Measurements from ENCODE around the gene DNAL1.

Gene DNAL1

GRCh38 chr14:73662487-73662943 is 17.7 kb downstream of the DNAL1 start:
- no peaks in the 10 kb centered on the region for H3K9me3 ChIP-seq (ENCODE audit: insufficient read depth, low read length, severe bottlenecking)
- H3K79me2 ChIP-seq (ENCODE audit: insufficient read depth, low read length) = no peaks in the 10 kb centered on the region
- no peak overlapping the region for H3K4me2 ChIP-seq (ENCODE audit: insufficient read depth, low read length)
- H3K27me3 ChIP-seq (ENCODE audit: insufficient read depth, low read length, poor library complexity) = no peaks in the 10 kb centered on the region
- no peak overlapping the region for H3K27ac ChIP-seq (ENCODE audit: low read length)
- ATAC-seq (ENCODE audit: insufficient read depth, low read depth) (no peak), DNase-seq (no peak)
- H3K36me3 ChIP-seq (ENCODE audit: insufficient read depth, low read length) = peaks cover 5% of the 10 kb centered on the region; the same call in 1 of the 2 replicates
- H2AFZ ChIP-seq (ENCODE audit: low read depth, low read length) = no peak overlapping the region
- H3K4me3 ChIP-seq (ENCODE audit: low read depth in 1 of 2, low read length in 2 of 2) = no peak overlapping the region
- no peak for TF ChIP-seq EZH2 (IDR thresholded peaks at IDR 0.05; ENCODE audit: borderline replicate concordance, low read depth, low read length, severe bottlenecking)
- TF ChIP-seq CTCF (IDR thresholded peaks at IDR 0.05; ENCODE audit: borderline replicate concordance, extremely low read depth, low read length, poor library complexity, severe bottlenecking) = no peak
- H4K20me1 ChIP-seq (ENCODE audit: insufficient read depth, low read length) = no peaks in the 10 kb centered on the region
- no peak overlapping the region for H3K9ac ChIP-seq (ENCODE audit: low read depth, low read length)
- H3K4me1 ChIP-seq (ENCODE audit: insufficient read depth, low read length) = no peaks in the 10 kb centered on the region

GRCh38 chr14:73663548-73664212 is 18.9 kb downstream of the DNAL1 start:
- no peak for ATAC-seq (ENCODE audit: insufficient read depth, low read depth)
- Histone ChIP-seq H3K27ac (ENCODE audit: low read length) (no peak overlapping the region), H4K20me1 (ENCODE audit: insufficient read depth, low read length) (no peaks in the 10 kb centered on the region), H3K4me3 (ENCODE audit: low read depth in 1 of 2, low read length in 2 of 2) (no peak overlapping the region), H3K36me3 (ENCODE audit: insufficient read depth, low read length) (peaks cover 5% of the 10 kb centered on the region; the same call in 1 of the 2 replicates), H2AFZ (ENCODE audit: low read depth, low read length) (no peak overlapping the region), H3K9me3 (ENCODE audit: insufficient read depth, low read length, severe bottlenecking) (no peaks in the 10 kb centered on the region), H3K4me2 (ENCODE audit: insufficient read depth, low read length) (no peak overlapping the region), H3K4me1 (ENCODE audit: insufficient read depth, low read length) (no peaks in the 10 kb centered on the region), H3K9ac (ENCODE audit: low read depth, low read length) (no peak overlapping the region), H3K27me3 (ENCODE audit: insufficient read depth, low read length, poor library complexity) (no peaks in the 10 kb centered on the region), H3K79me2 (ENCODE audit: insufficient read depth, low read length) (no peaks in the 10 kb centered on the region)
- no peak for TF ChIP-seq EZH2 (IDR thresholded peaks at IDR 0.05; ENCODE audit: borderline replicate concordance, low read depth, low read length, severe bottlenecking)
- no peak for TF ChIP-seq CTCF (IDR thresholded peaks at IDR 0.05; ENCODE audit: borderline replicate concordance, extremely low read depth, low read length, poor library complexity, severe bottlenecking)
- DNase-seq = no peak

GRCh38 chr14:73665130-73665529 is 20.3 kb downstream of the DNAL1 start:
- Histone ChIP-seq H2AFZ (ENCODE audit: low read depth, low read length) (no peak overlapping the region), H3K4me1 (ENCODE audit: insufficient read depth, low read length) (no peaks in the 10 kb centered on the region), H3K27me3 (ENCODE audit: insufficient read depth, low read length, poor library complexity) (no peaks in the 10 kb centered on the region), H3K9me3 (ENCODE audit: insufficient read depth, low read length, severe bottlenecking) (no peaks in the 10 kb centered on the region), H3K27ac (ENCODE audit: low read length) (no peak overlapping the region), H4K20me1 (ENCODE audit: insufficient read depth, low read length) (no peaks in the 10 kb centered on the region), H3K79me2 (ENCODE audit: insufficient read depth, low read length) (no peaks in the 10 kb centered on the region), H3K4me3 (ENCODE audit: low read depth in 1 of 2, low read length in 2 of 2) (no peak overlapping the region), H3K4me2 (ENCODE audit: insufficient read depth, low read length) (no peak overlapping the region), H3K9ac (ENCODE audit: low read depth, low read length) (no peak overlapping the region), H3K36me3 (ENCODE audit: insufficient read depth, low read length) (peaks cover 5% of the 10 kb centered on the region; the same call in 1 of the 2 replicates)
- no peak for TF ChIP-seq CTCF (IDR thresholded peaks at IDR 0.05; ENCODE audit: borderline replicate concordance, extremely low read depth, low read length, poor library complexity, severe bottlenecking)
- no peak for TF ChIP-seq EZH2 (IDR thresholded peaks at IDR 0.05; ENCODE audit: borderline replicate concordance, low read depth, low read length, severe bottlenecking)
- no peak for ATAC-seq (ENCODE audit: insufficient read depth, low read depth)
- no peak for DNase-seq
